Vagina (tissue), 2 donors: ENCODE measurements around the gene DHX15. TPM values are rescaled to one million over a fixed set of nuclear protein-coding genes. Genes with fewer than 3 reads are reported as not detected.

Experiments used
- DNase-seq, 2 donors: peaks; one replicate each; pipeline ENCODE4 v3.0.0-alpha.2; 2017; ENCODE audit errors: extremely low spot score in 2 of 2
- H3K27ac ChIP-seq: fragments of 200-600 bp; sonication (generic); one replicate; pipeline ENCODE4 v1.5.1; 2019
- H3K27me3 ChIP-seq: fragments of 200-600 bp; sonication (generic); one replicate; pipeline ENCODE4 v1.5.1; 2019
- H3K36me3 ChIP-seq, 2 donors: fragments of 200-600 bp; sonication (generic); one replicate each; pipeline ENCODE4 v1.5.1; 2017 to 2019
- H3K4me1 ChIP-seq: fragments of 200-600 bp; sonication (generic); one replicate; pipeline ENCODE4 v1.5.1; 2019
- H3K4me3 ChIP-seq, 2 donors: fragments of 200-600 bp; sonication (generic); 1 replicate in 1 of 2; 2 replicates in 1 of 2; pipeline ENCODE4 v1.5.1; 2016 to 2019
- H3K9me3 ChIP-seq: fragments of 200-600 bp; sonication (generic); one replicate; pipeline ENCODE4 v1.5.1; 2019
- CTCF ChIP-seq, 3 experiments: fragments of 450-650 bp in 2 of 3; fragments of 200-600 bp in 1 of 3; sonication (generic) in 1 of 3; IDR thresholded peaks; one replicate each; pipeline ENCODE4 v1.5.1; 2017 to 2019; ENCODE audit warnings: antibody characterized with exemption in 3 of 3, mild to moderate bottlenecking in 2 of 3, moderate library complexity in 2 of 3
- POLR2A ChIP-seq, 2 donors: fragments of 450-650 bp; IDR thresholded peaks; one replicate each; pipeline ENCODE4 v1.6.1; 2017; ENCODE audit warnings: antibody characterized with exemption in 2 of 2, mild to moderate bottlenecking in 2 of 2, moderate library complexity in 2 of 2
- POLR2AphosphoS5 ChIP-seq, 2 donors: sonication (generic); formaldehyde crosslinking; IDR thresholded peaks; one replicate each; pipeline ENCODE4 v1.9.0; 2017; ENCODE audit warnings: antibody characterized with exemption in 2 of 2, mild to moderate bottlenecking in 2 of 2, low read depth in 1 of 2; ENCODE audit not compliant: insufficient read depth in 1 of 2
- intact Hi-C: fragments of 100-400 bp; cut with DNase I; formaldehyde crosslinking; loops from one replicate; pipeline ENCODE4 v1.15.1; 2023
- microRNA counts, 2 donors: library from miRNA; unstranded; fragments of <30 nt; microRNA quantifications; one replicate each; lab custom pipeline; 2016 to 2017
- microRNA-seq: library from miRNA; unstranded; fragments of <30 nt; microRNA quantifications from one replicate; pipeline ENCODE4, GENCODE V29; 2017; ENCODE audit warnings: borderline number of aligned reads, borderline replicate concordance
- small RNA-seq: library from RNA; depleted of rRNA; stranded (forward); fragments of <200 nt; gene quantifications from one replicate; pipeline ENCODE3, GENCODE V24; 2016
- total RNA-seq: library from RNA; depleted of rRNA; stranded (reverse); fragments of >200 nt; gene quantifications from one replicate; pipeline ENCODE4 v1.2.3, GENCODE V29; 2016

DHX15 gene
- total RNA-seq, 1 donor from 2014 or later = 140 TPM

- H3K36me3 ChIP-seq = no peaks in the 10 kb centered on the region
- no peaks in the 10 kb centered on the region for H3K27me3 ChIP-seq
- H3K4me1 ChIP-seq = no peaks in the 10 kb centered on the region
- no peak for DNase-seq
- no peaks in the 10 kb centered on the region for H3K9me3 ChIP-seq
- H3K4me3 ChIP-seq = no peak overlapping the region
- intact Hi-C loops = no loop called here
- TF ChIP-seq POLR2A (IDR thresholded peaks at IDR 0.05) = no peak
- TF ChIP-seq POLR2AphosphoS5 (IDR thresholded peaks at IDR 0.05; ENCODE audit: insufficient read depth in 1 of 2, low read depth in 1 of 2) = no peak
- peak; percentile 53 to 67 (median 66) for TF ChIP-seq CTCF (IDR thresholded peaks at IDR 0.05)
- no peak overlapping the region for H3K27ac ChIP-seq
Observed at GRCh38 chr4:24488399-24489164, 95.8 kb downstream of the DHX15 start.

GRCh38 chr4:24482871-24483270 is 101.5 kb downstream of the DHX15 start:
- H3K36me3 ChIP-seq = no peaks in the 10 kb centered on the region
- H3K27ac ChIP-seq = no peak overlapping the region
- no peaks in the 10 kb centered on the region for H3K4me1 ChIP-seq
- intact Hi-C loops = no loop called here
- H3K9me3 ChIP-seq = no peaks in the 10 kb centered on the region
- DNase-seq = no peak
- TF ChIP-seq POLR2A (IDR thresholded peaks at IDR 0.05) = no peak
- no peak for TF ChIP-seq POLR2AphosphoS5 (IDR thresholded peaks at IDR 0.05; ENCODE audit: insufficient read depth in 1 of 2, low read depth in 1 of 2)
- no peak for TF ChIP-seq CTCF (IDR thresholded peaks at IDR 0.05)
- H3K27me3 ChIP-seq = no peaks in the 10 kb centered on the region
- H3K4me3 ChIP-seq = no peak overlapping the region

GRCh38 chr4:24477919-24478318 is 106.4 kb downstream of the DHX15 start:
- no peaks in the 10 kb centered on the region for H3K36me3 ChIP-seq
- no peak overlapping the region for H3K4me3 ChIP-seq
- no peak for TF ChIP-seq CTCF (IDR thresholded peaks at IDR 0.05)
- H3K4me1 ChIP-seq = no peaks in the 10 kb centered on the region
- intact Hi-C loops = loop anchor here (10.0 kb wide), 1 partner anchor 317 kb away; the partner anchor contains the start of gene SOD3
- H3K27ac ChIP-seq = no peak overlapping the region
- no peak for DNase-seq
- H3K9me3 ChIP-seq = no peaks in the 10 kb centered on the region
- H3K27me3 ChIP-seq = no peaks in the 10 kb centered on the region

MicroRNAs encoded within 50 kb of the gene (microRNA counts, 767-probe panel; counts per million panel counts)
- 238 to 261 counts per million in 2 donors for microRNA hsa-miR-573 (lab: Ali Mortazavi, UCI)

Small RNAs within 50 kb of the gene (microRNA-seq; reads per million reads assigned to microRNA genes)
- gene MIR573 = not detected

Small RNAs within 50 kb of the gene (small RNA-seq; reads per million reads assigned to genes)
- gene MIR573 (not detected), gene RN7SL16P (not detected)

Other genes starting within 250 kb of the DHX15 start
- gene SOD3, start 211.0 kb upstream of the DHX15 start, total RNA-seq = 280 TPM